ENCODE measurements around the gene C1orf115. TPM values are rescaled to one million over a fixed set of nuclear protein-coding genes. Genes with fewer than 3 reads are reported as not detected.

The C1orf115 gene
- total and polyA plus RNA-seq, 2 of the 4 experiments (the other 2 are of a cell fraction): 0.07 to 0.18 TPM

- Histone ChIP-seq H2AK9ac (replicated peaks; ENCODE audit: low read depth, low read length, poor library complexity) (no peak overlapping the region), H4K20me1 (ENCODE audit: insufficient read depth, low read length) (no peaks in the 10 kb centered on the region), H4K5ac (ENCODE audit: low read depth, low read length) (no peak overlapping the region), H4K8ac (ENCODE audit: low read depth in 2 of 2, low read length in 2 of 2) (no peak overlapping the region), H3K14ac (replicated peaks; ENCODE audit: low read depth, low read length) (no peak overlapping the region), H3K4me3 (ENCODE audit: insufficient read depth, low read depth, low read length) (no peak overlapping the region), H3K27ac (ENCODE audit: insufficient read depth, low read length) (no peak overlapping the region), H3K36me3 (ENCODE audit: control insufficient read depth, insufficient read depth, low read length) (no peaks in the 10 kb centered on the region), H3K9me1 (ENCODE audit: insufficient read depth, low read length) (no peaks in the 10 kb centered on the region; the same call in 1 of the 2 replicates), H2BK20ac (ENCODE audit: low read depth, low read length) (no peak overlapping the region), H3K79me1 (ENCODE audit: low read depth in 1 of 2, low read length in 2 of 2) (no peaks in the 10 kb centered on the region), H3K23ac (ENCODE audit: low read depth, low read length) (no peak overlapping the region), H2AK5ac (ENCODE audit: low read depth, low read length) (no peak overlapping the region), H4K91ac (ENCODE audit: insufficient read depth, low read depth, low read length) (no peak overlapping the region), H2AFZ (replicated peaks; ENCODE audit: low read length, poor library complexity) (no peak overlapping the region), H3K27me3 (ENCODE audit: control insufficient read depth, insufficient read depth, low read length) (peaks cover 20% of the 10 kb centered on the region), H2BK15ac (ENCODE audit: low read depth, low read length) (no peak overlapping the region), H3K9me3 (ENCODE audit: control insufficient read depth, insufficient read depth, low read length) (no peaks in the 10 kb centered on the region), H3K4me2 (ENCODE audit: low read depth, low read length) (no peak overlapping the region), H2BK5ac (ENCODE audit: low read depth, low read length, poor library complexity, severe bottlenecking) (no peak overlapping the region), H3K4me1 (ENCODE audit: control insufficient read depth, insufficient read depth, low read length) (no peaks in the 10 kb centered on the region), H3K9ac (ENCODE audit: low read depth, low read length) (no peak overlapping the region), H3K56ac (ENCODE audit: extremely low read depth, insufficient read depth, low read length) (no peak overlapping the region), H2BK120ac (ENCODE audit: low read depth, low read length) (no peak overlapping the region), H3K18ac (ENCODE audit: low read depth, low read length) (no peak overlapping the region), H3K4ac (ENCODE audit: low read depth, low read length) (no peak overlapping the region)
- WGBS, 2 experiments (ENCODE audit: extremely low coverage in 2 of 2, insufficient read length in 1 of 2): 100% methylated on average over 1 of the region's 6 CpGs; no CpG with 5 or more reads in 1 of the 2 experiments
- no TSS peak for BruUV-seq (replicated peaks)
- POLR2A ChIA-PET (ENCODE audit: unreplicated experiment): no interaction called here
- in situ Hi-C loops (cut with MboI; ENCODE audit: low sequenced_read_pairs) (no loop called here), dilution Hi-C loops (cut with HindIII; ENCODE audit: low sequenced_read_pairs, unreplicated experiment) (no loop called here), intact Hi-C loops (cut with micrococcal nuclease) (no loop called here)
- DNase-seq (no peak), ATAC-seq (ENCODE audit: low read depth) (no peak)
- TF ChIP-seq RAD21 (IDR thresholded peaks at IDR 0.05; ENCODE audit: low read length) (no peak), POLR2A (IDR thresholded peaks at IDR 0.05; ENCODE audit: low read depth, low read length) (no peak), FOS (IDR thresholded peaks at IDR 0.05; ENCODE audit: low read depth, low read length) (no peak), CEBPB (IDR thresholded peaks at IDR 0.05; ENCODE audit: low read depth, low read length) (no peak), MAFK (IDR thresholded peaks at IDR 0.05; ENCODE audit: low read depth, low read length) (no peak), MAZ (IDR thresholded peaks at IDR 0.05; ENCODE audit: borderline replicate concordance, low read depth, low read length) (no peak), CHD1 (IDR thresholded peaks at IDR 0.05; ENCODE audit: low read depth, low read length) (no peak), RFX5 (IDR thresholded peaks at IDR 0.05; ENCODE audit: low read depth, low read length) (no peak), RCOR1 (IDR thresholded peaks at IDR 0.05; ENCODE audit: insufficient replicate concordance, low read length) (no peak), BHLHE40 (IDR thresholded peaks at IDR 0.05; ENCODE audit: low read depth, low read length) (no peak)
- CTCF ChIA-PET: no interaction called here
These were observed 7.2 kb downstream of the C1orf115 start for GRCh38 chr1:220697326-220697725.
